K562 (cell line): Measurements from ENCODE around the gene ARHGAP24.

ENCODE experiments used
- CEBPB ChIP-seq: fragments of 450-650 bp; IDR thresholded peaks from 2 replicates; pipeline ENCODE4 v1.6.1; 2016; ENCODE audit warnings: missing genetic modification characterization, missing compliant biosample characterization
- EZH2 ChIP-seq: IDR thresholded peaks from 2 replicates; pipeline ENCODE4 v1.6.1; 2012; ENCODE audit warnings: low read depth, mild to moderate bottlenecking, inconsistent platforms, low read length, borderline replicate concordance
- POLR2AphosphoS5 ChIP-seq: IDR thresholded peaks from 2 replicates; pipeline ENCODE4 v1.6.1; 2011; ENCODE audit warnings: mild to moderate bottlenecking, low read depth, low read length, moderate library complexity; ENCODE audit not compliant: control insufficient read depth, insufficient read depth
- PRPF4 ChIP-seq: fragments of 200-400 bp; formaldehyde crosslinking; IDR thresholded peaks from one replicate; pipeline ENCODE4 v1.6.1; 2017; ENCODE audit warnings: low read length, low read depth, mild to moderate bottlenecking; ENCODE audit not compliant: insufficient read depth, poor library complexity, severe bottlenecking
- RFX5 ChIP-seq: IDR thresholded peaks from 2 replicates; pipeline ENCODE4 v1.6.1; 2011; ENCODE audit warnings: low read depth, mild to moderate bottlenecking, improper control_type of control experiment, low read length
- SIN3A ChIP-seq, 2 experiments: fragments of 150-350 bp in 1 of 2; IDR thresholded peaks; 2 replicates each; pipeline ENCODE4 v1.6.1; 2011 to 2016; ENCODE audit warnings: borderline replicate concordance in 2 of 2, low read depth in 2 of 2, low read length in 2 of 2, mild to moderate bottlenecking in 2 of 2, moderate library complexity in 2 of 2; ENCODE audit not compliant: control insufficient read depth in 1 of 2
- SIRT6 ChIP-seq: IDR thresholded peaks from one replicate; pipeline ENCODE4 v1.6.1; 2012; ENCODE audit warnings: low read depth, mild to moderate bottlenecking, control low read depth, inconsistent platforms, low read length, moderate library complexity
- SREBF2 ChIP-seq: sonication (generic); formaldehyde crosslinking; IDR thresholded peaks from 2 replicates; pipeline ENCODE4 v1.4.0; 2020; ENCODE audit warnings: mild to moderate bottlenecking, missing genetic modification reagents
- ZNF143 ChIP-seq: sonication (generic); formaldehyde crosslinking; IDR thresholded peaks from 2 replicates; pipeline ENCODE4 v1.9.0; 2022; ENCODE audit warnings: mild to moderate bottlenecking, missing genetic modification reagents
- ZNF707 ChIP-seq: fragments of 250-450 bp; sonication (Bioruptor Pico); conservative IDR thresholded peaks from 2 replicates; pipeline ENCODE4 v1.8.0; 2022; ENCODE audit warnings: inconsistent platforms, mild to moderate bottlenecking, moderate library complexity
- TF ChIP-seq, protein P1 (sequence below), 3 experiments: IDR thresholded peaks in 2 of 3; conservative IDR thresholded peaks in 1 of 3; 2 replicates each; pipeline ENCODE4 v1.5.1; 2011 to 2012; ENCODE audit warnings: low read length in 3 of 3, mild to moderate bottlenecking in 3 of 3, control low read depth in 2 of 3, improper control_type of control experiment in 1 of 3, inconsistent platforms in 1 of 3, low read depth in 1 of 3, mixed read lengths in 1 of 3, moderate library complexity in 1 of 3; ENCODE audit not compliant: insufficient read depth in 2 of 3
- TF ChIP-seq, protein P2 (sequence below), 2 experiments: fragments of 150-350 bp in 1 of 2; IDR thresholded peaks; 2 replicates each; pipeline ENCODE4 v1.6.1; 2012 to 2016; ENCODE audit warnings: low read depth in 2 of 2, low read length in 2 of 2, mild to moderate bottlenecking in 1 of 2, moderate library complexity in 1 of 2

DNA sequence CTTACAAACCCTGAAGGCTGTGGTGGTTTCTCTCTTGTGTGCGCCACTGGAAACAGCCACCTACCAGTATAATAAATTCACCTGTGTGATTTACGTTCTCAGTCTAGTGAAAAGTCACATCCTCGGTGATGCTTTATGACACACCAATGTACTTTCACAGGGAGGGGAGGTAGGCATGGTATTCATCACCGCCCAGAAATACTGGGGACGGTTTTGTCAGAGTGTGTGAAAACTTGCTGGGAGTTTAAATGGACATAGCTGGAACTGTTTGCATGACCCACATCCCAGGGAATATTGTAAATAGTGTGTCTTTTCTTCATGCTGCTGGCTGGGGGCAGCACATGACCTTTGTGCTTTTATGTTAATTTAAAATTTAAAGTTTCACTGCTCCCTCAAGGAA lies 463.1 kb downstream of the ARHGAP24 start:
- no peak for TF ChIP-seq SIN3A (IDR thresholded peaks at IDR 0.05; ENCODE audit: borderline replicate concordance in 2 of 2, control insufficient read depth in 1 of 2, low read depth in 2 of 2, low read length in 2 of 2)
- TF ChIP-seq ZNF707 (CRISPR knock-in tag) = no peak
- no peak for TF ChIP-seq RFX5
- TF ChIP-seq, protein P1, sequence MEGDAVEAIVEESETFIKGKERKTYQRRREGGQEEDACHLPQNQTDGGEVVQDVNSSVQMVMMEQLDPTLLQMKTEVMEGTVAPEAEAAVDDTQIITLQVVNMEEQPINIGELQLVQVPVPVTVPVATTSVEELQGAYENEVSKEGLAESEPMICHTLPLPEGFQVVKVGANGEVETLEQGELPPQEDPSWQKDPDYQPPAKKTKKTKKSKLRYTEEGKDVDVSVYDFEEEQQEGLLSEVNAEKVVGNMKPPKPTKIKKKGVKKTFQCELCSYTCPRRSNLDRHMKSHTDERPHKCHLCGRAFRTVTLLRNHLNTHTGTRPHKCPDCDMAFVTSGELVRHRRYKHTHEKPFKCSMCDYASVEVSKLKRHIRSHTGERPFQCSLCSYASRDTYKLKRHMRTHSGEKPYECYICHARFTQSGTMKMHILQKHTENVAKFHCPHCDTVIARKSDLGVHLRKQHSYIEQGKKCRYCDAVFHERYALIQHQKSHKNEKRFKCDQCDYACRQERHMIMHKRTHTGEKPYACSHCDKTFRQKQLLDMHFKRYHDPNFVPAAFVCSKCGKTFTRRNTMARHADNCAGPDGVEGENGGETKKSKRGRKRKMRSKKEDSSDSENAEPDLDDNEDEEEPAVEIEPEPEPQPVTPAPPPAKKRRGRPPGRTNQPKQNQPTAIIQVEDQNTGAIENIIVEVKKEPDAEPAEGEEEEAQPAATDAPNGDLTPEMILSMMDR (IDR thresholded peaks at IDR 0.05 in 2 of 3, conservative IDR thresholded peaks at IDR 0.05 in 1 of 3; ENCODE audit: insufficient read depth in 2 of 3, low read depth in 1 of 3, low read length in 3 of 3) = no peak
- TF ChIP-seq, protein P2, sequence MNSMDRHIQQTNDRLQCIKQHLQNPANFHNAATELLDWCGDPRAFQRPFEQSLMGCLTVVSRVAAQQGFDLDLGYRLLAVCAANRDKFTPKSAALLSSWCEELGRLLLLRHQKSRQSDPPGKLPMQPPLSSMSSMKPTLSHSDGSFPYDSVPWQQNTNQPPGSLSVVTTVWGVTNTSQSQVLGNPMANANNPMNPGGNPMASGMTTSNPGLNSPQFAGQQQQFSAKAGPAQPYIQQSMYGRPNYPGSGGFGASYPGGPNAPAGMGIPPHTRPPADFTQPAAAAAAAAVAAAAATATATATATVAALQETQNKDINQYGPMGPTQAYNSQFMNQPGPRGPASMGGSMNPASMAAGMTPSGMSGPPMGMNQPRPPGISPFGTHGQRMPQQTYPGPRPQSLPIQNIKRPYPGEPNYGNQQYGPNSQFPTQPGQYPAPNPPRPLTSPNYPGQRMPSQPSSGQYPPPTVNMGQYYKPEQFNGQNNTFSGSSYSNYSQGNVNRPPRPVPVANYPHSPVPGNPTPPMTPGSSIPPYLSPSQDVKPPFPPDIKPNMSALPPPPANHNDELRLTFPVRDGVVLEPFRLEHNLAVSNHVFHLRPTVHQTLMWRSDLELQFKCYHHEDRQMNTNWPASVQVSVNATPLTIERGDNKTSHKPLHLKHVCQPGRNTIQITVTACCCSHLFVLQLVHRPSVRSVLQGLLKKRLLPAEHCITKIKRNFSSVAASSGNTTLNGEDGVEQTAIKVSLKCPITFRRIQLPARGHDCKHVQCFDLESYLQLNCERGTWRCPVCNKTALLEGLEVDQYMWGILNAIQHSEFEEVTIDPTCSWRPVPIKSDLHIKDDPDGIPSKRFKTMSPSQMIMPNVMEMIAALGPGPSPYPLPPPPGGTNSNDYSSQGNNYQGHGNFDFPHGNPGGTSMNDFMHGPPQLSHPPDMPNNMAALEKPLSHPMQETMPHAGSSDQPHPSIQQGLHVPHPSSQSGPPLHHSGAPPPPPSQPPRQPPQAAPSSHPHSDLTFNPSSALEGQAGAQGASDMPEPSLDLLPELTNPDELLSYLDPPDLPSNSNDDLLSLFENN (IDR thresholded peaks at IDR 0.05; ENCODE audit: low read depth in 2 of 2, low read length in 2 of 2) = no peak
- TF ChIP-seq POLR2AphosphoS5 = no peak
- TF ChIP-seq SREBF2 (CRISPR knock-in tag) = no peak
- no peak for TF ChIP-seq ZNF143 (CRISPR knock-in tag)
- no peak for TF ChIP-seq PRPF4
- TF ChIP-seq SIRT6 = no peak
- TF ChIP-seq CEBPB (tag) = no peak
- no peak for TF ChIP-seq EZH2
